Natural killer cell (primary cell): ENCODE results near the gene RITA1. TPM values are rescaled to one million over a fixed set of nuclear protein-coding genes. Genes with fewer than 3 reads are reported as not detected.

ENCODE experiments used
- ATAC-seq, 3 donors: fragments of 150-1000 bp in 2 of 3; fragments of 200-7000 bp in 1 of 3; cut with Tn5 transposase; 1 replicate in 1 of 3; 2 replicates in 2 of 3; pipeline ENCODE4 v1.10.0; 2021; ENCODE audit warnings: mild to moderate bottlenecking in 2 of 3, moderate library complexity in 2 of 3
- DNase-seq, 2 donors: peaks; one replicate each; pipeline versions ENCODE4 v3.0.0 to v3.0.0-alpha.2; 2013 to 2021; ENCODE audit warnings: mixed read lengths in 1 of 2
- H3K27ac ChIP-seq: one replicate; pipeline ENCODE4 v1.5.1; 2013; ENCODE audit warnings: mild to moderate bottlenecking, low read length
- H3K27me3 ChIP-seq: one replicate; pipeline ENCODE4 v1.6.1; 2013; ENCODE audit warnings: low read length; ENCODE audit not compliant: control insufficient read depth, insufficient read depth
- H3K36me3 ChIP-seq: one replicate; pipeline ENCODE4 v1.6.1; 2013; ENCODE audit warnings: low read length; ENCODE audit not compliant: control insufficient read depth, insufficient read depth
- H3K4me1 ChIP-seq: one replicate; pipeline ENCODE4 v1.6.1; 2013; ENCODE audit warnings: low read length; ENCODE audit not compliant: control insufficient read depth, insufficient read depth
- H3K4me3 ChIP-seq: one replicate; pipeline ENCODE4 v1.5.1; 2013; ENCODE audit warnings: low read length
- H3K9me3 ChIP-seq: one replicate; pipeline ENCODE4 v1.6.1; 2013; ENCODE audit warnings: low read length; ENCODE audit not compliant: control insufficient read depth, insufficient read depth
- H3K27ac Mint-ChIP-seq, 2 donors: one replicate each; pipeline ENCODE4 v1.8.0; 2022; ENCODE audit warnings: mild to moderate bottlenecking in 2 of 2, mixed read lengths in 2 of 2, moderate library complexity in 1 of 2
- H3K27me3 Mint-ChIP-seq, 2 donors: one replicate each; pipeline ENCODE4 v1.8.0; 2022; ENCODE audit warnings: low read depth in 2 of 2, mixed read lengths in 2 of 2
- H3K36me3 Mint-ChIP-seq: one replicate; pipeline ENCODE4 v1.8.0; 2022; ENCODE audit warnings: mixed read lengths
- H3K4me1 Mint-ChIP-seq, 2 donors: one replicate each; pipeline ENCODE4 v1.8.0; 2022; ENCODE audit warnings: mixed read lengths in 2 of 2
- H3K4me3 Mint-ChIP-seq: one replicate; pipeline ENCODE4 v1.8.0; 2022; ENCODE audit warnings: mild to moderate bottlenecking, moderate library complexity, mixed read lengths
- H3K9me3 Mint-ChIP-seq, 2 donors: one replicate each; pipeline ENCODE4 v1.8.0; 2022; ENCODE audit warnings: mixed read lengths in 2 of 2
- CTCF ChIP-seq: fragments of 200-600 bp; IDR thresholded peaks from one replicate; pipeline ENCODE4 v1.8.0; 2022; ENCODE audit warnings: antibody characterized with exemption
- WGBS: methylation state at CpG from one replicate; pipeline ENCODE4 v1.1.7; 2013; ENCODE audit warnings: missing lambda C conversion rate; ENCODE audit not compliant: insufficient coverage; 5-methylcytosine and 5-hydroxymethylcytosine counted together
- intact Hi-C: fragments of 100-400 bp; cut with micrococcal nuclease; formaldehyde crosslinking; loops from one replicate; pipeline ENCODE4 v1.14.2; 2022
- total RNA-seq, 4 donors: library from RNA; stranded (reverse); fragments of 120-200 nt in 1 of 4; gene quantifications; one replicate each; pipeline versions ENCODE4 v1.2.3 to v1.2.4, GENCODE V29; 2013 to 2022

The RITA1 gene
- total RNA-seq, 3 donors from 2014 or later (not counting 1 experiment from before 2014, with no cell fraction given) = 7.7 to 13.8 (median 12.0) TPM

GRCh38 chr12:113145720-113146551, 39.6 kb upstream of the RITA1 start:
- peaks cover 0 to 13% of the 10 kb centered on the region in 2 donors for H3K27me3 Mint-ChIP-seq
- H3K4me1 ChIP-seq = peaks cover 8% of the 10 kb centered on the region
- no peaks in the 10 kb centered on the region for H3K9me3 ChIP-seq
- H3K9me3 Mint-ChIP-seq = no peaks in the 10 kb centered on the region
- H3K36me3 Mint-ChIP-seq = no peaks in the 10 kb centered on the region
- no peak overlapping the region for H3K27ac Mint-ChIP-seq
- DNase-seq (no peak), ATAC-seq (no peak)
- no peaks in the 10 kb centered on the region for H3K4me1 Mint-ChIP-seq
- intact Hi-C loops = no loop called here
- no peaks in the 10 kb centered on the region for H3K27me3 ChIP-seq
- H3K4me3 ChIP-seq = no peak overlapping the region
- no peak for TF ChIP-seq CTCF
- no peaks in the 10 kb centered on the region for H3K36me3 ChIP-seq
- no peak overlapping the region for H3K4me3 Mint-ChIP-seq
- no peak overlapping the region for H3K27ac ChIP-seq
- WGBS = 92% methylated on average over 12 of the region's 12 CpGs

GRCh38 chr12:113146999-113147398, 38.5 kb upstream of the RITA1 start:
- intact Hi-C loops = no loop called here
- peaks cover 5% of the 10 kb centered on the region for H3K4me1 ChIP-seq
- no peaks in the 10 kb centered on the region for H3K36me3 Mint-ChIP-seq
- H3K9me3 ChIP-seq = no peaks in the 10 kb centered on the region
- no peak overlapping the region for H3K27ac Mint-ChIP-seq
- peaks cover 2% of the 10 kb centered on the region in 2 donors for H3K4me1 Mint-ChIP-seq
- no peak for ATAC-seq
- no peaks in the 10 kb centered on the region for H3K27me3 ChIP-seq
- H3K9me3 Mint-ChIP-seq = no peaks in the 10 kb centered on the region
- no peak overlapping the region for H3K4me3 Mint-ChIP-seq
- TF ChIP-seq CTCF = no peak
- 97% methylated on average over 2 of the region's 2 CpGs for WGBS
- no peak for DNase-seq
- H3K27me3 Mint-ChIP-seq = peaks cover 3 to 15% of the 10 kb centered on the region in 2 donors
- no peaks in the 10 kb centered on the region for H3K36me3 ChIP-seq
- H3K27ac ChIP-seq = no peak overlapping the region
- H3K4me3 ChIP-seq = no peak overlapping the region

- no peak for TF ChIP-seq CTCF
- Histone ChIP-seq H3K27me3 (peaks cover 7% of the 10 kb centered on the region), H3K27ac (no peak within 1 kb of the TSS), H3K9me3 (no peaks in the 10 kb centered on the region), H3K36me3 (no peaks in the 10 kb centered on the region), H3K4me3 (no peak within 1 kb of the TSS), H3K4me1 (peaks cover 20% of the 10 kb centered on the region)
- DNase-seq = peak in 1 of 2 donors; percentile 53
- H3K4me1 Mint-ChIP-seq = peaks cover 8 to 17% of the 10 kb centered on the region in 2 donors
- no peak for ATAC-seq
- H3K27me3 Mint-ChIP-seq = peaks cover 10 to 33% of the 10 kb centered on the region in 2 donors
- WGBS = 63% methylated on average over 20 of the region's 22 CpGs
- no peak within 1 kb of the TSS for H3K27ac Mint-ChIP-seq
- H3K9me3 Mint-ChIP-seq = no peaks in the 10 kb centered on the region
- intact Hi-C loops = no loop called here
- H3K4me3 Mint-ChIP-seq = no peak within 1 kb of the TSS
- H3K36me3 Mint-ChIP-seq = no peaks in the 10 kb centered on the region
These were observed 36.0 kb upstream of the RITA1 start, which contains the start of gene CFAP73 for GRCh38 chr12:113149361-113150150. CFAP73 (plus strand) TSS chr12:113149724; CDS start chr12:113149858, 134 bp downstream.
